GM06990 (cell line): ENCODE measurements around the gene CD37.

Experiments
- DNase-seq: peaks from one replicate; pipeline ENCODE4 v3.0.0-alpha.2; 2011; ENCODE audit not compliant: insufficient read length; ENCODE audit errors: extremely low read depth
- H3K27me3 ChIP-seq: replicated peaks from 2 replicates; pipeline ENCODE4 v1.6.0; 2011; ENCODE audit warnings: low read length; ENCODE audit not compliant: control insufficient read depth, insufficient read depth
- H3K36me3 ChIP-seq: 2 replicates; pipeline ENCODE4 v1.5.1; 2011; ENCODE audit warnings: low read length; ENCODE audit not compliant: control insufficient read depth, insufficient read depth
- H3K4me3 ChIP-seq: replicated peaks from 2 replicates; pipeline ENCODE4 v1.5.1; 2011; ENCODE audit warnings: low read depth, mild to moderate bottlenecking, control low read depth, low read length
- TF ChIP-seq, protein P1 (sequence below): IDR thresholded peaks from 2 replicates; pipeline ENCODE4 v1.5.1; 2011; ENCODE audit warnings: low read length, control low read depth, mild to moderate bottlenecking, inconsistent platforms; ENCODE audit not compliant: insufficient read depth, poor library complexity, severe bottlenecking

The CD37 gene

DNA sequence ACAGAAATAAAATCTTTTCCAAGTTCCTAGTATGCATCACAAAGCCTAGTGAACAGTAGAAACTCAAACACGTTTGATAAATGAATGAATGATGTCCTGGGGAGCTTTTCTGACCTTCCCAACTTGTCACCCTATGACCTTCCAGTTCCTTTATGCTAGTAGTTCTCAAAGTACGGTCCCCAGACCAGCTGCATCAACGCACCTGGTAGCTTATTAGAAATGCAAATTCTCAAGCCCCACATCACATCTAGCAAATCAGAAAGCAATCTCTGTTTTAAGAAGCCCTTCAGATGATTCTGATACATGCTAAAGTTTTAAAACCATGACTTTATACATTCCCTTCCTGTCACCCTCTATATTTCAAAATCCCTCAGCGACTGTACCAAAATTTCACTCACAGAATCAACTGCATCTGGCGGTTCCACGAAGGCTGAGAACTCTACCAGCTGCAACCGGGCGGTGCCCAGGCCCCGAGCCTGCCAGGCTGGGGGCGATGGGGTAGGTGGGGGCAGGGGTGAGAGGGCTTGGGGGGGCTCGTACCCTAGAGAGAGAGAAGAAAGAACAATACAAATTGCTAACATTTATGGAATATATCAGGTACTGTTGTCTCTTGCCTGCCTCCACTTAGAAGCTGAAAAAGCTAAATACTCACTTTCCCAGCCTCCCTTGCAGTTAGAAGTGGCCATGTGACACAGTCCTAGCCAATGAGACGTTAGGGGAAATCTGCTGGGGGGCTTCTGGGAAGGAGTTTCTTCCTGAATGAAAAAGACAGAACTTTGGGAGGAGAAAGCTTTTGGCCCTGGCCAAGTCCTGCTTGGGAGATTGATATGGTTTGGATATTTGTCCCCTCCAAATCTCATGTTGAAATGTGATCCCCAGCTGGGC lies 13.3 kb downstream of the CD37 start:
- no peaks in the 10 kb centered on the region for H3K36me3 ChIP-seq
- TF ChIP-seq, protein P1, sequence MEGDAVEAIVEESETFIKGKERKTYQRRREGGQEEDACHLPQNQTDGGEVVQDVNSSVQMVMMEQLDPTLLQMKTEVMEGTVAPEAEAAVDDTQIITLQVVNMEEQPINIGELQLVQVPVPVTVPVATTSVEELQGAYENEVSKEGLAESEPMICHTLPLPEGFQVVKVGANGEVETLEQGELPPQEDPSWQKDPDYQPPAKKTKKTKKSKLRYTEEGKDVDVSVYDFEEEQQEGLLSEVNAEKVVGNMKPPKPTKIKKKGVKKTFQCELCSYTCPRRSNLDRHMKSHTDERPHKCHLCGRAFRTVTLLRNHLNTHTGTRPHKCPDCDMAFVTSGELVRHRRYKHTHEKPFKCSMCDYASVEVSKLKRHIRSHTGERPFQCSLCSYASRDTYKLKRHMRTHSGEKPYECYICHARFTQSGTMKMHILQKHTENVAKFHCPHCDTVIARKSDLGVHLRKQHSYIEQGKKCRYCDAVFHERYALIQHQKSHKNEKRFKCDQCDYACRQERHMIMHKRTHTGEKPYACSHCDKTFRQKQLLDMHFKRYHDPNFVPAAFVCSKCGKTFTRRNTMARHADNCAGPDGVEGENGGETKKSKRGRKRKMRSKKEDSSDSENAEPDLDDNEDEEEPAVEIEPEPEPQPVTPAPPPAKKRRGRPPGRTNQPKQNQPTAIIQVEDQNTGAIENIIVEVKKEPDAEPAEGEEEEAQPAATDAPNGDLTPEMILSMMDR = no peak
- no peak for DNase-seq
- no peaks in the 10 kb centered on the region; the same call in 1 of the 2 replicates for H3K27me3 ChIP-seq
- H3K4me3 ChIP-seq = no peak overlapping the region

DNA sequence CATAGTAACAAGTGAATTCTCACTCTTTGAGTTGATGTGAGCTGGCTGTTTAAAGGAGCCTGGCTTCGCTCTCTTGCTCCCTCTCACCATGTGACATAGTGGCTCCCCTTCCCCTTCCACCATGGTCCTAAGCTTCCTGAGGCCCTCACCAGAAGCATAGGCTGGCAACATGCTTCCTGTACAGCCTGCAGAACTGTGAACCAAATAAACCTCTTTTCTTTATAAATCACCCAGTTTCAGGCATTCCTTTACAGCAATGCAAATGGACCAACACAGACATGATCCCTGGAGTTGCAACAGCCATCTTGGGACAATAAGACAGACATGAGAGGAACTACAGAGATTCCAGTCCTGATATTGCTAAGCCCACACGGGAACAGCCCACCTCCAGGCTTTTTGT lies 14.4 kb downstream of the CD37 start:
- TF ChIP-seq, protein P1 = no peak
- Histone ChIP-seq H3K4me3 (no peak overlapping the region), H3K27me3 (no peaks in the 10 kb centered on the region; the same call in 1 of the 2 replicates), H3K36me3 (no peaks in the 10 kb centered on the region)
- DNase-seq = no peak

DNA sequence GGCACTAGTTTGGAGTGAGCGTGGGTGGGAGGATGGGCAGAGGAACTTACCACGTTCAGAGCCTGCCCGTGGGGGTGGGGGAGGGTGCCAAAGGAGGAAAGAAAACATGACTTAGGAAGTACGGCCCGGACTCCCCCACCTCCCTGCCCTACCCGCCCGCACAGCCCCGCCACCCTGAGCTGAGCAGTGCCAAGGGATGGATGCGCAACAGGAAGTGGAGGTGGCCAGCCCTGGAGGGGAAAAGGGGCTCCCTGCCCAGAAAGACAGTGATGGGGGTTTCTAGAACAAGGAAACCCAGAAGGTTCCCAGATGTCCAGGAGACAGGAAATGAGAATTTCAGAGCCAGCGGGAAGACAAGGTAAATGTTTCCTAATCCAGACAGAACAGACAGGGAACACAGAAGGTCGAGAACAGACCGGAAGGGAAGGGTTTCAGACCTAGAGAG lies 20.7 kb downstream of the CD37 start:
- DNase-seq = no peak
- no peaks in the 10 kb centered on the region for H3K36me3 ChIP-seq

DNA sequence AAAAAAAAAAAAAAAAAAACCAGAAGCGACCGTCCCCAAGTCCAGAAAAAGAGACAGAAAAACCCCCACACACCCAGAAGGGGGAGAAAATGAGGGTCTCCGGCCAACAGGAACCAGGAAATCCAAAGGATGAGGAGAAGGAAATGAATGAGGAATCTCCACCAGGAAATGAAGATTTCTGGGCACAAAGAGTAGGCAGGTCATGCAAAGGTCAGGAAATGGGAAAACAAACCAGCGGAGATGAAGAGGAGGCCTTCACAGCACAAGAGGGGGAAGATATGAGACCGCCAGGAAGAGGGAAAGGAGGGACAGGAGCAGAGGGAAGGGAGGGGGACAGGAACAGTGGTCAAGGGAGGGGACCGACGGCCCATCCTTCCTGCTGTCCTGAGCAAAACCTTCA lies 21.2 kb downstream of the CD37 start:
- Histone ChIP-seq H3K4me3 (no peak overlapping the region), H3K36me3 (no peaks in the 10 kb centered on the region), H3K27me3 (peaks cover 1% of the 10 kb centered on the region; the same call in 1 of the 2 replicates)
- DNase-seq = no peak
- TF ChIP-seq, protein P1 = no peak

More for the DNA sequence above, 20.7 kb downstream of the CD37 start:
- no peak overlapping the region for H3K4me3 ChIP-seq
- TF ChIP-seq, protein P1 = no peak
- H3K27me3 ChIP-seq = peaks cover 1% of the 10 kb centered on the region; the same call in 1 of the 2 replicates

DNA sequence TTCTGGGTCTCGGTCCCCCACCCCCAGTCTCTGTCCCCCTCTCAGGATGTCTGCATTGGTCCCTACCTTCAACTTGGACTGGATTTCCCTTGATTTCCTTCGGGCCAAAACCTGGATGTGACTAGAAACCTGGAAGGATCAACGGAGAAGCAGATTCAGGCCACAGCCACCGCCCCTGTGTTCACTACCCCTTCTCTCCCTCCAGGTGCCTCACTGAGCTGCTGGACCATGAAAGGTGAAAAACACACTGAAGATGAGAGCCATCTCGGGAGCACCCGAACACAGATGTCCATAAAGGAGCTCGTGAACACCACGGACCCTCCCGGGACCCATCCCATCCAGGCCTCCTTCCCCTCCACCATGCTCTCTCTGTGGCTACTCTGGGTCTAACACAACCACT lies 22.0 kb downstream of the CD37 start:
- Histone ChIP-seq H3K27me3 (peaks cover 1% of the 10 kb centered on the region; the same call in 1 of the 2 replicates), H3K4me3 (no peak overlapping the region), H3K36me3 (no peaks in the 10 kb centered on the region)
- TF ChIP-seq, protein P1 = no peak
- no peak for DNase-seq
